Endothelial cell (in vitro differentiated cells): ENCODE data around the gene SH3RF3. TPM values are rescaled to one million over a fixed set of nuclear protein-coding genes. Genes with fewer than 3 reads are reported as not detected.

ENCODE experiments used
- DNase-seq: peaks from one replicate; pipeline ENCODE4 v3.0.0; 2021; ENCODE audit warnings: low spot score
- H3K27ac Mint-ChIP-seq: one replicate; pipeline ENCODE4 v1.8.0; 2021; ENCODE audit warnings: mixed read lengths, inconsistent platforms; ENCODE audit not compliant: unreplicated experiment
- H3K27me3 Mint-ChIP-seq: one replicate; pipeline ENCODE4 v1.8.0; 2021; ENCODE audit warnings: mild to moderate bottlenecking, moderate library complexity, mixed read lengths, inconsistent platforms; ENCODE audit not compliant: unreplicated experiment
- H3K36me3 Mint-ChIP-seq: one replicate; pipeline ENCODE4 v1.8.0; 2021; ENCODE audit warnings: mild to moderate bottlenecking, low read depth, mixed read lengths, inconsistent platforms; ENCODE audit not compliant: unreplicated experiment
- H3K4me1 Mint-ChIP-seq: one replicate; pipeline ENCODE4 v1.8.0; 2021; ENCODE audit warnings: mild to moderate bottlenecking, mixed read lengths, inconsistent platforms; ENCODE audit not compliant: unreplicated experiment
- H3K4me3 Mint-ChIP-seq: one replicate; pipeline ENCODE4 v1.8.0; 2021; ENCODE audit warnings: mild to moderate bottlenecking, mixed read lengths, inconsistent platforms; ENCODE audit not compliant: unreplicated experiment
- H3K9me3 Mint-ChIP-seq: one replicate; pipeline ENCODE4 v1.8.0; 2021; ENCODE audit warnings: mixed read lengths, inconsistent platforms; ENCODE audit not compliant: unreplicated experiment
- total RNA-seq: library from RNA; stranded (reverse); fragmentation: NEBNext Ultra II Directional; extraction: Animal tissue kit (Norgen Biotek cat#: 25700); gene quantifications from one replicate; pipeline ENCODE4 v1.2.1, GENCODE V29; 2021; ENCODE audit not compliant: unreplicated experiment
- TF ChIP-seq, protein P1 (sequence below): fragments of 200-600 bp; sonication (generic); IDR thresholded peaks from one replicate; pipeline ENCODE4 v1.5.0; 2021; ENCODE audit warnings: antibody characterized with exemption; ENCODE audit not compliant: unreplicated experiment

SH3RF3 gene
- total RNA-seq, 1 donor from 2014 or later: 12.8 TPM

DNA sequence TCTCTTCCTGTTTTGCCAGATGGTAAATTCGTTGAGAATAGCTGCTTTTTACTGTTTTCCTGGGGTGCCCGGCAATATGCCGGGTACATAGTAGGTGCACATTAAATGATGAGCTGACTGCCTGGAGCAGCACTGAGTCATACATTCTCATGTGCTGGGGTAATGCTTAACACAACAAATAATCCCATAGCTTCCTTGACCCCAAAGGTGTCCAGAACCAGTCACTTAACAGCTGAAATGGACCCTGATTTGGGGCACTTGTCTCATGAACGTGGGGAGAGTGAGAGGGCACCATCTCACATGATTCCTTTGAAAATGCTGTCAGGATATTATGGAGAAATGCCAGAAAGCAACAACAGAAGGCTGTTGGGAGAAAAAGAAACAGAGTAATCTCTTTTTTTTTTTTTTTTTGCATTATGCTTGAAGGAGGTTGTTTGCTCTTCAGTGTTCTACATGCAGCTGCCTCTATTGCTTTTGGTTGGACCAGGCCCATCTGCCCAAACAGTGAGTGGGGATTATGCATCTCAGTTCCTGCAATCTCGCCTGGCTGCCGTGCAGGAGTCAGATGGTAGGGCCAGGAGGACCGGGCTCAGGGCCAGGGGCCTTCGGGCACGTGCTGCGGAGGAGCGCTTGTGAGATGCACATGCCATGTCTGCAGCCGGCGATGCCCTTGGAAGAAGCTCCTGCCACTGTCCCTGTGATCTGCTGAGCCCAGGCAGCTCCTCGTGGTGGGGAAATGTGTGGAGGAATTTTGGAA lies 162.1 kb downstream of the SH3RF3 start:
- TF ChIP-seq, protein P1, sequence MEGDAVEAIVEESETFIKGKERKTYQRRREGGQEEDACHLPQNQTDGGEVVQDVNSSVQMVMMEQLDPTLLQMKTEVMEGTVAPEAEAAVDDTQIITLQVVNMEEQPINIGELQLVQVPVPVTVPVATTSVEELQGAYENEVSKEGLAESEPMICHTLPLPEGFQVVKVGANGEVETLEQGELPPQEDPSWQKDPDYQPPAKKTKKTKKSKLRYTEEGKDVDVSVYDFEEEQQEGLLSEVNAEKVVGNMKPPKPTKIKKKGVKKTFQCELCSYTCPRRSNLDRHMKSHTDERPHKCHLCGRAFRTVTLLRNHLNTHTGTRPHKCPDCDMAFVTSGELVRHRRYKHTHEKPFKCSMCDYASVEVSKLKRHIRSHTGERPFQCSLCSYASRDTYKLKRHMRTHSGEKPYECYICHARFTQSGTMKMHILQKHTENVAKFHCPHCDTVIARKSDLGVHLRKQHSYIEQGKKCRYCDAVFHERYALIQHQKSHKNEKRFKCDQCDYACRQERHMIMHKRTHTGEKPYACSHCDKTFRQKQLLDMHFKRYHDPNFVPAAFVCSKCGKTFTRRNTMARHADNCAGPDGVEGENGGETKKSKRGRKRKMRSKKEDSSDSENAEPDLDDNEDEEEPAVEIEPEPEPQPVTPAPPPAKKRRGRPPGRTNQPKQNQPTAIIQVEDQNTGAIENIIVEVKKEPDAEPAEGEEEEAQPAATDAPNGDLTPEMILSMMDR: no peak
- DNase-seq: no peak

DNA sequence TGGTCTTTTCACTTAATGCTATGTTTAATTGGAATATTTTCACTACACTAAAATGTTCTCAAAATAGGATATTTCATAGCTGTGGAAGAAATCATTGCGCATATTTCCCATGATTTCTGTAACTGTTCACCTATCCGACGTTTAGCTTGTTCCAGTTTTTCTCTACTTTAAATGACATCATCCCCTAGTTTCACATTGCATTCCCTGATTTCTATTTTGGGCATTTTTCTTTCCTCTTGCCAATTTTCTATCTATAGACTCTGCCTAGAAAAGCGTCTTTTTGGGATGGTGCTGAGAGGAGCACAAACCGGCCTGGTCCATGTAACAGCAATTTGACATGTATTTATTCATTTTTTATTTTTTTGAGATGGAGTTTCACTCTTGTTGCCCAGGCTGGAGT lies 163.4 kb downstream of the SH3RF3 start:
- Mint-ChIP-seq H3K27ac (no peak overlapping the region), H3K4me1 (peaks cover 12% of the 10 kb centered on the region), H3K36me3 (peaks cover 4% of the 10 kb centered on the region), H3K4me3 (no peak overlapping the region), H3K9me3 (no peaks in the 10 kb centered on the region), H3K27me3 (peaks cover 2% of the 10 kb centered on the region)
- TF ChIP-seq, protein P1: no peak
- DNase-seq: no peak

More for the DNA sequence above, 162.1 kb downstream of the SH3RF3 start:
- Mint-ChIP-seq H3K27ac (no peak overlapping the region), H3K27me3 (no peaks in the 10 kb centered on the region), H3K9me3 (no peaks in the 10 kb centered on the region), H3K4me1 (peaks cover 12% of the 10 kb centered on the region), H3K36me3 (peaks cover 4% of the 10 kb centered on the region), H3K4me3 (no peak overlapping the region)

DNA sequence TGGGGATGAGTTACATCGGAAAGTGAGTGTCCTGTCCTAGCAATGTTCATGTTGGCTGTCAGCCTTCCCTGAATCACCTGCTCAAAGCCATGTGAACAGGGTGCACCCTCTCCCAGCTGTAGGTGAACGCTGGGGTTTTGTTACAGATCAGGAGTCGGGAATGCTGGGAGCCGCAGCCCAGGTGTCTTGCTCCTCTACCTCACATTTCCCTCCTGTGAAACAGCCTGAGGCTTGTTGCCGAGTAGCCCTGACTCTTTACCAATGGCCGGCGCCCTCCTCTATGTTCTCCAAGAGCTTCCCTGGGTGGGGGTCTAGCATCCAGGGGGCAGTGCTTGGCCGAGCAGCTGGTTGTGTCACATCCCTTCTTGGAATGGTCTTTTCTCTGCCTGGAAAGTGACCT lies 164.7 kb downstream of the SH3RF3 start:
- no peaks in the 10 kb centered on the region for H3K9me3 Mint-ChIP-seq

DNA sequence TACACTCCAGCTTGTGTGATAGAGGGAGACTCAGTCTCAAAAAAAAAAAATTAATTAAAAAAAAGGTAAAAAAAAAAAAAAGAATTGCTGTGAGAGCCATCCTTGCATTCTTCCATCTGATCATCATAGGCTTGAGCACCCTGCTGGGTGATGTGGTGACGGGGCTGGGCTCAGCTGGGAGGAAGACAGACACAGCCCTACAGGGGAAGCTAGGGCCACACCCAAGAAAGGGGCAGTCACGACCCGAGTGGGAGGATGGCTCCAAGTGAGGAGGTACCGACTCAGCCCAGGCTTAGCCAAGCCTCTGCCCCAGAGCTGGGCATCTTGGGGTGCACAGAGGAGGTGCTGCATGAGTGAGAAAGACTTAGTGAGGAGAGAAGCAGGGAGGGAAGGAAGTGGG lies 165.5 kb downstream of the SH3RF3 start:
- no peak for DNase-seq
- Mint-ChIP-seq H3K27me3 (peaks cover 2% of the 10 kb centered on the region), H3K9me3 (no peaks in the 10 kb centered on the region), H3K36me3 (peaks cover 4% of the 10 kb centered on the region), H3K4me1 (peaks cover 11% of the 10 kb centered on the region), H3K27ac (no peak overlapping the region), H3K4me3 (no peak overlapping the region)
- TF ChIP-seq, protein P1: no peak

More for the DNA sequence above, 164.7 kb downstream of the SH3RF3 start:
- TF ChIP-seq, protein P1: no peak
- Mint-ChIP-seq H3K4me3 (no peak overlapping the region), H3K27ac (no peak overlapping the region), H3K36me3 (peaks cover 4% of the 10 kb centered on the region), H3K27me3 (peaks cover 2% of the 10 kb centered on the region), H3K4me1 (peaks cover 3% of the 10 kb centered on the region)
- no peak for DNase-seq

DNA sequence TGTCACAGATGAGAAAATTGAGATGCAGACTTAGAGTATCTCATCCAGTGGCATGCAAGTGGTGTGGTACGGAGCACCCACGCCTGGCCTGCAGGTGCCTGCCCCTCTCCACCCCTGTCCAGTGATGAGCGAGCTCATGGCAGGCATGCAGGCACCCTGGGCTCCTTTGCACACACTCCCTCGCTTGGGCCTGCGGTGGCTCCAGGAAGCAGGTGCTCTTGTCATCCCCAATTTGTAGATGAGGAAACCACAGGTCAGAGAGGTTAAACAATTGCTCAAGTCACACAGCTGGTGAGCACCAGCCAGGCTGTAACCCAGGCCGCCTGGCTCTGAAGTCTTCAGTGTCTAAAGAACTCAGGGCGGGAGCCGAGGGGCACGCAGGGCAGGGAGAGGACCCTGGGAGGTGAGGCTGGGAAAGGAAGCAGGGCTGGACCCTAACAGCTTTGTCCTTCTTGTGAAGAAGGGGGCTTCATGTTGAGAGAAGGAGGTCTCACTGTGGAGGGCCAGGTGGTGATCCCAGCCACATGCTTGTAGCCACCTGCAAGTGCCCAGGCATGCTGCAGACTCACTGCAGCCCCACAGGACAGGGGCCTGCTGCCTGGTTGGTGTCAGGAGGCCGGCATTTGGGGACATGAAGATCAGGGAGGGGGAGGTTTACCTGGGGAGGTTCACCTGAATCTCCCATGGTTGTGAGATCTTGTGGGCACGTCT lies 166.2 kb downstream of the SH3RF3 start:
- DNase-seq: no peak
- H3K9me3 Mint-ChIP-seq: no peaks in the 10 kb centered on the region
- peaks cover 4% of the 10 kb centered on the region for H3K36me3 Mint-ChIP-seq
- H3K4me3 Mint-ChIP-seq: no peak overlapping the region
- H3K27ac Mint-ChIP-seq: no peak overlapping the region
- TF ChIP-seq, protein P1: no peak
- peaks cover 2% of the 10 kb centered on the region for H3K27me3 Mint-ChIP-seq
- peaks cover 16% of the 10 kb centered on the region for H3K4me1 Mint-ChIP-seq
